ENCODE results near the gene DBH. TPM values are rescaled to one million over a fixed set of nuclear protein-coding genes. Genes with fewer than 3 reads are reported as not detected.
"Not testable (repeated sequence)": the region's sequence is repeated elsewhere in the genome, so short reads cannot be mapped to it uniquely, and the experiment has no call there.

The DBH gene
- total RNA-seq, 1 donor from 2014 or later: not detected

- H3K27ac ChIP-seq: no peak overlapping the region
- no peaks in the 10 kb centered on the region for H3K4me1 ChIP-seq
- no peak for ATAC-seq
- no peak for TF ChIP-seq CTCF (IDR thresholded peaks at IDR 0.05)
- DNase-seq: no peak
- no peaks in the 10 kb centered on the region for H3K9me3 ChIP-seq
- no peaks in the 10 kb centered on the region for H3K27me3 ChIP-seq
- H3K4me3 ChIP-seq: no peak overlapping the region
- intact Hi-C loops (cut with DNase I): no loop called here
- H3K36me3 ChIP-seq: no peaks in the 10 kb centered on the region
Observed at GRCh38 chr9:133670466-133670865, 34.3 kb downstream of the DBH start.

- Histone ChIP-seq H3K4me1 (peaks cover 2% of the 10 kb centered on the region), H3K4me3 (no peak overlapping the region), H3K36me3 (no peaks in the 10 kb centered on the region), H3K27me3 (no peaks in the 10 kb centered on the region), H3K9me3 (no peaks in the 10 kb centered on the region), H3K27ac (no peak overlapping the region)
- DNase-seq (no peak), ATAC-seq (no peak)
- TF ChIP-seq CTCF (IDR thresholded peaks at IDR 0.05): no peak
- intact Hi-C loops (cut with DNase I): no loop called here
Observed at GRCh38 chr9:133671371-133671770, 35.2 kb downstream of the DBH start.

GRCh38 chr9:133672503-133673257 lies 36.5 kb downstream of the DBH start:
- intact Hi-C loops (cut with DNase I): no loop called here
- Histone ChIP-seq H3K4me1 (peaks cover 8% of the 10 kb centered on the region), H3K27me3 (no peaks in the 10 kb centered on the region), H3K4me3 (no peak overlapping the region), H3K27ac (no peak overlapping the region), H3K36me3 (no peaks in the 10 kb centered on the region), H3K9me3 (no peaks in the 10 kb centered on the region)
- TF ChIP-seq CTCF (IDR thresholded peaks at IDR 0.05): no peak
- DNase-seq: no peak
- no peak for ATAC-seq

GRCh38 chr9:133673258-133673655 lies 37.1 kb downstream of the DBH start:
- TF ChIP-seq CTCF (IDR thresholded peaks at IDR 0.05): no peak
- no peak for ATAC-seq
- Histone ChIP-seq H3K4me3 (no peak overlapping the region), H3K36me3 (no peaks in the 10 kb centered on the region), H3K27me3 (no peaks in the 10 kb centered on the region), H3K4me1 (peaks cover 8% of the 10 kb centered on the region), H3K9me3 (no peaks in the 10 kb centered on the region), H3K27ac (no peak overlapping the region)
- no peak for DNase-seq
- intact Hi-C loops (cut with DNase I): no loop called here

GRCh38 chr9:133674091-133674490 lies 37.9 kb downstream of the DBH start:
- Histone ChIP-seq H3K9me3 (no peaks in the 10 kb centered on the region), H3K36me3 (no peaks in the 10 kb centered on the region), H3K4me3 (no peak overlapping the region), H3K27ac (no peak overlapping the region), H3K4me1 (peaks cover 8% of the 10 kb centered on the region), H3K27me3 (no peaks in the 10 kb centered on the region)
- no peak for ATAC-seq
- no peak for TF ChIP-seq CTCF (IDR thresholded peaks at IDR 0.05)
- DNase-seq: no peak
- intact Hi-C loops (cut with DNase I): no loop called here

- ATAC-seq; H3K9me3 ChIP-seq; DNase-seq; H3K36me3 ChIP-seq; intact Hi-C loops (cut with DNase I); H3K27ac ChIP-seq; H3K27me3 ChIP-seq; H3K4me3 ChIP-seq: not testable (repeated sequence)
- H3K4me1 ChIP-seq: peaks cover 10% of the 10 kb centered on the region
Observed at GRCh38 chr9:133675796-133676195, 39.6 kb downstream of the DBH start.
